GM19025 (cell line): Measurements from ENCODE around the gene ADAMTS7.
"Not testable (repeated sequence)": the region's sequence is repeated elsewhere in the genome, so short reads cannot be mapped to it uniquely, and the experiment has no call there.

ENCODE experiments used
- ATAC-seq: cut with Tn5 transposase; IDR thresholded peaks from one replicate; pipeline ENCODE4 v1.9.1; 2021; ENCODE audit warnings: mild to moderate bottlenecking, low read depth, moderate library complexity; ENCODE audit not compliant: unreplicated experiment

ADAMTS7 gene

GRCh38 chr15:78781381-78781780 is 29.9 kb downstream of the ADAMTS7 start:
- ATAC-seq: not testable (repeated sequence)

GRCh38 chr15:78779975-78780374 is 31.3 kb downstream of the ADAMTS7 start:
- ATAC-seq: not testable (repeated sequence)

GRCh38 chr15:78779176-78779785 is 32.0 kb downstream of the ADAMTS7 start:
- ATAC-seq: not testable (repeated sequence)

GRCh38 chr15:78778422-78778821 is 32.8 kb downstream of the ADAMTS7 start:
- ATAC-seq: no peak

- not testable (repeated sequence) for ATAC-seq
Observed at GRCh38 chr15:78777953-78778345, 33.3 kb downstream of the ADAMTS7 start.

DNA sequence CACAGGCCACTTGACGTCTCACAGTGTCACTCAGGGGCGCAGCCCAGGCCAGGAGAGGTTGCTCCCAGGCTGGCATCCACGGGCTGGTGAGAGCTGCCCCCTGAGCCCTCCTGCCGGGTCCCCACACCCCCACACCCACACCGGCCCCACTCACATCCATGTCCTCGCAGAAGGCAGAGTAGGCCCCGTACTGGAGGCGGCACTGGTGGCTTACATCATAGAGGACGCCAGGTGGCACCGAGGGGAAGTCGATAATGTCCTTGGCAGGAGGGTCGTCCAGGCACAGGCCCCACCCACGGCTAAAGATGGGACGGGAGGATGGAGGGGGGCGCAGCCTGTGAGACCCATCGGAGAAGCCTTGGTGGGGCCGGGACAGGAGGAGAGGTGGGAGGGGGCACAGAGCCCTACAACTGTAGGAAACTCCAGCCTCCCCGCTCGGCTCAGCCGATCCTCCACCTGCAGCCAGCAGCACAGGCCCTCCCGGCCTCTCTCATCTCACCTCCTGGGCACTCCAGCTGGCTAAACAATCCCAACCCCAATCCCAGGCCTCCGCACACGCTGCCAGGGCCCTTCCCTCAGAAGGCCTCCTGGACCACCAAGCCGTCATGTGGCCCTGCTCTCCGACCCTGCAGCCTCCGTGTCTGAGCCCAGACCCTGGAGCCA is 33.8 kb downstream of the ADAMTS7 start:
- ATAC-seq: not testable (repeated sequence)

DNA sequence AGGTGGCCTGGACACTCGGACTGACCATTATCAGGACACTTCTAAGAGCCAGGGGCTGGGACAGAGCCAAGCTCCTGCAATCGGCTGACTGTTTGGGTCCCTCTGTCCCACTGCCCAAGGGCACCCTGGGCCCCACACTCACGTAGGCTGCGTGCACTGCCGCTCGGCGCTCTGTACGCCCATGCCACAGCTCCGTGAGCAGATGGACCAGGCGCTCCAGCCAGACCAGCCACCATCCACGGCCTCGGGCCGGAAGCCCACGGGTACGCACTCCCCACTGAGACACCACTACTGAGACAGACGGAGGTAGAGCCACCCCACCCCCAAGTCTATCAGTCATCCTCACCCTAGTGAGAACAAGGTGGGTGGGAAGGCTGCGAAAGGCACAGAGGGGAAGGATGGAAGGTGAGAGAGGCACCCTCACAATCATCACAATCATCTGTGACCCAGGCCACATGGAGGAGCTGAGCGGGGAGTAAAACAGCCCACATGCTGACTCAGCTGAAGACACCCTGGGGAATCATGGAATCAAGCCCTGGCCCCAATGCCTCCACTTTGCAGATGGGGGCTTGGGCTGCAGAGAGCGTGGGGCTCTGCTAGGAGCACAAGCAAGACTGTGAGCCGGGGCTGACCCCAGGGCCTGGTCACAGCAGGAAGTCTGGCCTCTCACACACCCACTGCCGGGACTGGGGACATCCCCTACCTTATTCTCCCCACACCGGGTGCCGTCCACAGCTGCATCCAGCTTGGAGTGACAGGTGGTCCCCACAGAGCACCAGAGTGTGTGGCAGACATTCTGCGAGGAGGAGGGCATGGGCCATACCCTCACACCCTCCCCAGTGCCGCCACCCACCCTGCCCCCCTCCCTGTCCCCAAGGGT is 35.0 kb downstream of the ADAMTS7 start:
- ATAC-seq: not testable (repeated sequence)

- no peak for ATAC-seq
Observed at GRCh38 chr15:78775472-78775871, 35.8 kb downstream of the ADAMTS7 start.

GRCh38 chr15:78774451-78774990 is 36.7 kb downstream of the ADAMTS7 start:
- ATAC-seq: not testable (repeated sequence)

DNA sequence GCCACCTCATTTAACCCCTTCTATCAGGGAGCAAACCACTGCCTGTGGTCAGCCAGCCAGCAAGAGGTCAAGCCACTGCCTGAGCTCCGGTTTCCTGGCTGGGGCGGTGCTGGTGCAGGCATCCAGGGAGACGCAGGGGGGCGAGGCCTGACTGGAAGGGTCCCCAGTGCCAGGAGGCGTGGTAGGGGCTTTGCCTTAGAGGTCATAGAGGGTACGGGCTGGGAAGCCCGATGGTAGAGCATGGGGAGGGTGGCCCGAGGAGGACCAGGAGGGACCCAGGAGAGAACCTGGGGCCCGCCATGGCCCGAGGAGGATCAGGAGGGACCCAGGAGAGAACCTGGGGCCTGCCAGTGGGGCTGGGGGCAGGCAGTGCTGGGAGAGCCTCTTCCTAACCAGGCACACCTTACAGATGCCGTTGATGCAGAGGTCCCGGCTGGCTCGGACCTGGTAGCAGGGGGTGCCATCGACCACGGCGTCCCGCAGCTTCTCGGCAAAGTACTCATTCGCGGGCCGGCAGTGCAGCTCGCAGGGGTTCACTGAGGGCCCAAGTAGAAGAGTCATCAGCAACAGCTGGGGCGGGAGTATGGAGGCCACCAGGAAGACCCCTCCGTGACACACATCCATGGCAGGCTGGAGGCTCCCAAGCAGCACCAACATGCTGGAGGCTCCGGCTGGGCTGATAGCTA is 37.4 kb downstream of the ADAMTS7 start:
- not testable (repeated sequence) for ATAC-seq

- no peak for ATAC-seq
Observed at GRCh38 chr15:78772738-78773137, 38.5 kb downstream of the ADAMTS7 start.

- ATAC-seq: not testable (repeated sequence)
Observed at GRCh38 chr15:78771436-78772000, 39.7 kb downstream of the ADAMTS7 start.

DNA sequence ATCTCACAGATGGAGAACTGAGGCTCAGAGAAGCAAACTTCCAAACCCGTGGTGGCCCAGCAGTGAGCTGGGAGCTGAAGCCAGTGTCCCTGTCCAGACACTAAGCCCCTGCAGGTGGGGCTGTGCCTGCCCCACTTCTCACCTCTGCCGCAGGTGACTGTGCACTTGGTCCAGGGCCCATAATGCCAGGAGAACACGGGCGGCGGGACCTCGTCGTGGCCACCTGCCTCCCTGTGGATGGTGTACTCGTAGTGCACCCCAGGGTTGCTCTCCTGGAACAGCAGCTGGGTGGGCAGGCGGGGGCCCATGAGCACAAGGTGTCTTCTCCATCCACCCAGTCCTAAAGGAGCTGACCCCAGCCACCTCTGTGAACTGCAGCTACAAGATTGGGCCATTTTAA is 40.2 kb downstream of the ADAMTS7 start:
- ATAC-seq: not testable (repeated sequence)

- not testable (repeated sequence) for ATAC-seq
Observed at GRCh38 chr15:78769473-78770225, 41.6 kb downstream of the ADAMTS7 start.

- no peak for ATAC-seq
Observed at GRCh38 chr15:78768531-78769408, 42.5 kb downstream of the ADAMTS7 start.

DNA sequence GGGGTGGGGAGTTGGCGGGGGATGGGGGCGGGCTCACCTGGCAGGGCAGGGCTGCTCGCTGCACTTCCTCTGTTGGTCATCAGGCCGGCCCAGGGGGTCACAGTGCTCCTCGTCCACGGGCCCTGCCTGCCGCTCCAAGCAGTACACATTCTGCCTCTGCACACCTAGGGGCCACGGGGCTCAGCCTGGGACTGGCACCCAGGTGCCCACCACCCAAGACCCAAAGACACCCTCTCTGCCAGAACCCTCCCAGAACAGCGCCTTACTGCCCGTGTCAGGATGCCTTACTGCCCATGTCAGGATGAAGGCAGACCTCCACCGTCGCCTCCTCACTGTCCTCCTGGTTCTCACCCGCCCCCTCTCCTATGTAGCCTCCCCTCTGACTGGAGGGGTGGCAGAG is 43.2 kb downstream of the ADAMTS7 start:
- ATAC-seq: no peak

GRCh38 chr15:78767331-78767951 is 43.8 kb downstream of the ADAMTS7 start:
- ATAC-seq: no peak

DNA sequence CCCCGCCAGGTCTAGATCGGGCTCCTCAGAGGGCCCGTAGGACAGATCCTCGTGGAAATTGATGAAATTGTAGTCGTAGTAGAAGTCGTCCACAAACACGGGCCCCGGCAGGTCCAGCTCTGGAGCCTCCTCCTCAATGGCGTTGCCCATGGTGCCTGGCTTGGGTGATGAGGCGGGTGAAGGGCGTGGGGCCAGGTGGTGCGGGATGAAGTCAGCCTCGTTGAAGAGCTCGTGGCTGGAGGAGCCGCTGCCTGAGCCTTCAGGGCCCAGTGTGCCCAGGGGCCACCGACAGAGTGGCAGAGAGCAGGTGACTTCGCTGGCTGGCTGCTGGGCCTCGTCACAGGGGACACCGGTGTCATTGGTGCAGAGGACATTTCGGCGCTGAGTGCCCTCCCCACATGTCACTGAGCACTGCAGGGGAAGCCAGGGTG is 44.6 kb downstream of the ADAMTS7 start:
- not testable (repeated sequence) for ATAC-seq
